Measurements from ENCODE around the gene PAN3. TPM values are rescaled to one million over a fixed set of nuclear protein-coding genes. Genes with fewer than 3 reads are reported as not detected.

Gene PAN3
- total and polyA plus RNA-seq, 8 donors, result 12.4 to 26.4 (median 16.3) TPM

- WGBS, 2 donors, result 92 to 95% methylated on average over 1 of the region's 1 CpG
- no peak for FAIRE-seq
- TF ChIP-seq CTCF (IDR thresholded peaks at IDR 0.05), result no peak
Observed at GRCh38 chr13:28252547-28252946, 114.2 kb downstream of the PAN3 start.

GRCh38 chr13:28257305-28257704, 119.0 kb downstream of the PAN3 start:
- no peak for TF ChIP-seq CTCF (IDR thresholded peaks at IDR 0.05)
- peaks cover 0 to 10% (median 9%) of the 10 kb centered on the region in 3 donors for H3K4me1 ChIP-seq
- H3K27me3 ChIP-seq, result no peaks in the 10 kb centered on the region
- DNase-seq (no peak), ATAC-seq (no peak), FAIRE-seq (no peak)
- H3K27ac ChIP-seq, result no peak overlapping the region
- H3K9me3 ChIP-seq, result no peaks in the 10 kb centered on the region
- WGBS, 2 donors, result 93 to 99% methylated on average over 4 of the region's 4 CpGs
- peaks cover 3 to 7% (median 4%) of the 10 kb centered on the region in 3 donors for H3K36me3 ChIP-seq
- H3K4me3 ChIP-seq, result no peak overlapping the region
- intact Hi-C loops (cut with DNase I), result no loop called here

More at GRCh38 chr13:28252547-28252946, 114.2 kb downstream of the PAN3 start:
- Histone ChIP-seq H3K4me3 (no peak overlapping the region), H3K27me3 (no peaks in the 10 kb centered on the region), H3K36me3 (peaks cover 0 to 3% (median 0%) of the 10 kb centered on the region in 3 donors), H3K9me3 (no peaks in the 10 kb centered on the region), H3K27ac (no peak overlapping the region), H3K4me1 (no peaks in the 10 kb centered on the region)
- DNase-seq (no peak), ATAC-seq (no peak)
- intact Hi-C loops (cut with DNase I), result no loop called here

GRCh38 chr13:28258417-28258816, 120.1 kb downstream of the PAN3 start:
- FAIRE-seq (no peak), ATAC-seq (peak in 3 of 4 donors; percentile 74 to 80 (median 79)), DNase-seq (no peak)
- Histone ChIP-seq H3K27ac (peak overlapping the region in 1 of 4 donors; percentile 30), H3K9me3 (no peaks in the 10 kb centered on the region), H3K4me3 (no peak overlapping the region), H3K4me1 (peaks cover 0 to 10% (median 9%) of the 10 kb centered on the region in 3 donors), H3K36me3 (peaks cover 3 to 7% (median 5%) of the 10 kb centered on the region in 3 donors), H3K27me3 (no peaks in the 10 kb centered on the region)
- no peak for TF ChIP-seq CTCF (IDR thresholded peaks at IDR 0.05)
- intact Hi-C loops (cut with DNase I), result no loop called here
- WGBS, 2 donors, result 35 to 40% methylated on average over 3 of the region's 3 CpGs

- ATAC-seq (no peak), DNase-seq (no peak), FAIRE-seq (no peak)
- no peak for TF ChIP-seq CTCF (IDR thresholded peaks at IDR 0.05)
- Histone ChIP-seq H3K4me1 (no peaks in the 10 kb centered on the region), H3K9me3 (no peaks in the 10 kb centered on the region), H3K36me3 (peaks cover 0 to 19% (median 6%) of the 10 kb centered on the region in 3 donors), H3K27me3 (no peaks in the 10 kb centered on the region), H3K27ac (no peak overlapping the region), H3K4me3 (no peak overlapping the region)
- intact Hi-C loops (cut with DNase I), result no loop called here
- 92 to 93% methylated on average over 4 of the region's 4 CpGs for WGBS, 2 donors
Observed at GRCh38 chr13:28267497-28267896, 129.2 kb downstream of the PAN3 start.

- Histone ChIP-seq H3K27me3 (no peaks in the 10 kb centered on the region), H3K4me3 (no peak overlapping the region), H3K9me3 (no peaks in the 10 kb centered on the region), H3K36me3 (peaks cover 0 to 19% (median 6%) of the 10 kb centered on the region in 3 donors), H3K4me1 (no peaks in the 10 kb centered on the region), H3K27ac (no peak overlapping the region)
- intact Hi-C loops (cut with DNase I), result no loop called here
- no peak for ATAC-seq
- no peak for TF ChIP-seq CTCF (IDR thresholded peaks at IDR 0.05)
- DNase-seq, result no peak
- FAIRE-seq, result no peak
Observed at GRCh38 chr13:28268800-28269223, 130.5 kb downstream of the PAN3 start.
